Measurements from ENCODE around the gene ITIH5. TPM values are rescaled to one million over a fixed set of nuclear protein-coding genes. Genes with fewer than 3 reads are reported as not detected.

Gene ITIH5
- total RNA-seq, 2 experiments from 2014 or later = not detected

DNA sequence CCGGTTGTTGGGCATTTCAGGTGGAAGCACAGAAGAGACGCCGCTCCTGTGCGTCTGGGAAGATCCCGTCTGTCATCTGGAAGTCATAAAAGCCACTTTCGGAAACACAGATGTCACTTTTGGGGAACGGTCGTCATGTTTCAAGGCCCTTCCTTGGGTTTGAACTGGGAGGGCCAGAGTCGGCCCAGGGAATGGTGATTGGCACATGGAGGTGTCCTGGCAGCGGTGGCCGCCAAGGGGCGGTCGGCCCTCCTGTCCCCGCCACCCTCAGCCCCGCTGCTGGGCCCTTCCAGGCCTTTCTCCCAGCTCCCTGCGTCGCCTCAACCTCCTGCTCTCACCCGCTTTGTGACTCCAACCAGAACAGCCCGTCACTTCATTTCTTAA is 140.8 kb downstream of the ITIH5 start:
- Mint-ChIP-seq H3K27me3 (peaks cover 12% of the 10 kb centered on the region), H3K36me3 (ENCODE audit: low read depth) (no peaks in the 10 kb centered on the region), H3K4me3 (no peak overlapping the region), H3K4me1 (peaks cover 34% of the 10 kb centered on the region), H3K27ac (no peak overlapping the region), H3K9me3 (no peaks in the 10 kb centered on the region)
- no peak for DNase-seq
- CTCF ChIA-PET = interaction anchor here (0.6 to 3.2 kb wide), 16 partner anchors 9 to 1769 kb away, joined by 3 to 29 read pairs (median 4); no protein-coding TSS in a partner anchor
- POLR2A ChIA-PET = no interaction called here

DNA sequence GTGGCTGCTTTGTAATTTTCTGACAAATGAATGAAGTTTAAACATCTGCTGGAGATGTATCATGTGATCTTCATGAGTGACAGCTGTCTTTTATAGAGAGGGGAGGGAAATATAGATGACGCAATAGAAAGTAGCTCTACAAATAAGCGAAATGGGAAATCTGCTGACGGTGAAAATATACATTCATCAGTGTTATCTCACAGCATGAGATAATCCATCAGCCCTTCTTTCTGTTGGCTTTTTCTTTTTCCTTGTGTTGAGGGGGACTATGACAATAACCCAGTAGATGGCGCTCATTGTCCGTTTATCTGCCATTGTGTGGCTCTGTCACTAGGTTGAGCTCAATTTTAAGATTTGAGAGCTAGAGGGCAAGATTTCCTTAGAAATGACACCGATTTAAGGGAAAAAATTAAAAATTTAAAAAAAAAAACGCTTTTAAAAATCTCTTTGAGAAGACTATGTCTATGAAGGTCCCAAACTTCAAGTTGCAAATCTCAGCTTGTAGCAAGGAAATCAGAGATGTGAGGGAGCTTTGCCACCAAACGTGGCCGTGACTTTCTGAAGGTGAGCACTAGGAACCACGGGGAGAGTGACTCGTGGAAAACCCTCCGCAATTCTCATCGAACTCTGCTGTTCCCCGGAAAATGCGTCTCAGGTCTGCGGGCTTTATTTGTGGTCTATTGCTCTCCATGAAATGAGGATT is 141.3 kb downstream of the ITIH5 start:
- Mint-ChIP-seq H3K4me1 (peaks cover 38% of the 10 kb centered on the region), H3K27ac (no peak overlapping the region), H3K4me3 (no peak overlapping the region), H3K36me3 (ENCODE audit: low read depth) (no peaks in the 10 kb centered on the region), H3K9me3 (no peaks in the 10 kb centered on the region), H3K27me3 (peaks cover 10% of the 10 kb centered on the region)
- POLR2A ChIA-PET = interaction anchor here (0.6 kb wide), 1 partner anchor 152 kb away, joined by 6 read pairs; no protein-coding TSS in a partner anchor
- CTCF ChIA-PET = interaction anchor here (0.6 to 3.2 kb wide), 17 partner anchors 9 to 1769 kb away, joined by 3 to 29 read pairs (median 4); no protein-coding TSS in a partner anchor
- DNase-seq = peak; percentile 81

DNA sequence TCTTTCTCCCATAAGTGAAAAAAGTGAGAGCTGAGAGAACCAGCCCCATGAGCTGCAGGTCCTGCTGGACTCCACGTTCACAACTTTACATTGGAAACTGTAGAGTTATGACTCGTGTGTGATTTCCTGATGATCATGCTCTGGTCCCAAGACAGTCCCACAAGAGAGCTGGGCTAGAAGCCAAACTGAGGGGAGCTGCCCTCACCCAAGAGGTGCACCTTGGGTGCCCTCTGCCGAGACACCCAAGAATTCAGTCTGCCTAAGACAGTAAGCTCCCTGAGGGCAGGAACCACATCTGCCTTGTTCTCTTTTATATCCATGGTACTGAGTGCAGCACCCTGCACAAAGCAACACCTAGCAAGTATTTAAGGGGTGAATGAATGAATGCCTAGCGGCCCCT is 143.1 kb downstream of the ITIH5 start:
- CTCF ChIA-PET = interaction anchor here (0.6 to 3.2 kb wide), 8 partner anchors 10 to 989 kb away, joined by 3 to 29 read pairs (median 3); no protein-coding TSS in a partner anchor
- Mint-ChIP-seq H3K36me3 (ENCODE audit: low read depth) (no peaks in the 10 kb centered on the region), H3K4me3 (no peak overlapping the region), H3K27me3 (peaks cover 6% of the 10 kb centered on the region), H3K4me1 (peaks cover 38% of the 10 kb centered on the region), H3K9me3 (no peaks in the 10 kb centered on the region), H3K27ac (no peak overlapping the region)
- DNase-seq = no peak
- POLR2A ChIA-PET = no interaction called here

DNA sequence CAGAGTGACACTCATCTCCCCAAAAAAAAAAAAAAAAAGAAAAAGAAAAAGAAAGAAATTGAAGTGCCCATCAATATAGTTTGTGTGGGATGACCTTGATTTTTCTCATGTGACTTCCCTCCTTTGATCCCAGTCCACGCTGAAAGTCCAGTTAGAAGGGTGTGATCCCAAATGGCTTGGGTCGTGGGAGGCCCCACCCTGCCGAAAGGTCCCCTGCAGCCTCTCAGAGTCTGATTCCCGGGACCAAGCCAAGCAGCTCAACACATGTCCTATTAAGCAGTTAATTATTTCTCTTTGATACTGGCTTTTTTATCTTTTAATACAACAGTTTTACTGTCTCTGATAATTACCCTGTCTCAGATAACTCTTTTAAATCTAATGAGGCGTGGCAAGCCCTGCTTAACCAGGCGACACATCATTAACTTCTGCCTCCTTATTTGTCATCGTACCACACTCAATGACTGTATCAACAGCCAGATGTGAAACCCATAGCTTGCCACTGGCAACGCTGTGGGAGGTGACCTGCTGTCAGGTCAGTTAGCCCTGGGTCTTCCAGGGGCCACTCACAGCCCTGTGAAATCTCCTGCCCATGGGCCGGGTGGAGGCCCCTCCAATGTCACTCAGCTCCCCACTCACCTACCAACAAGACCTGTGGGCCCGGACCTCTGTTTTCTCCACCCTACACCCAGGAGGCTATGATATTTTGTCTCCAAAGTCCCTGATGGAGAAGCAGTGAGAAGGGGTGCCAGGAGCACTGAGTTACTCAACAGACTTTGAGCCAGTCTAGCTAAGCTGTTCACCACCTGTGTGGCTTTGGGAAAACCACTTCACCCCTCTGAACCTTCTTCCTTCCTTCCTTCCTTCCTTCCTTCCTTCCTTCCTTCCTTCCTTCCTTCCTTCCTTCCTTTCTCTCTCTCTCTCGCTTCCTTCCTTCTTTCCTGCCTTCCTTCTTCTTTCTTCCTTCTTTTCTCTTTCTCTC is 146.0 kb downstream of the ITIH5 start:
- no peak for DNase-seq
- H3K4me1 Mint-ChIP-seq = peaks cover 47% of the 10 kb centered on the region
- no peaks in the 10 kb centered on the region for H3K9me3 Mint-ChIP-seq
- ChIA-PET POLR2A (no interaction called here), CTCF (interaction anchor here (0.7 to 1.5 kb wide), 6 partner anchors 12 to 101 kb away, joined by 3 to 4 read pairs (median 3); no protein-coding TSS in a partner anchor)
- no peak overlapping the region for H3K4me3 Mint-ChIP-seq
- H3K27ac Mint-ChIP-seq = no peak overlapping the region
- H3K27me3 Mint-ChIP-seq = no peaks in the 10 kb centered on the region
- H3K36me3 Mint-ChIP-seq (ENCODE audit: low read depth) = no peaks in the 10 kb centered on the region

DNA sequence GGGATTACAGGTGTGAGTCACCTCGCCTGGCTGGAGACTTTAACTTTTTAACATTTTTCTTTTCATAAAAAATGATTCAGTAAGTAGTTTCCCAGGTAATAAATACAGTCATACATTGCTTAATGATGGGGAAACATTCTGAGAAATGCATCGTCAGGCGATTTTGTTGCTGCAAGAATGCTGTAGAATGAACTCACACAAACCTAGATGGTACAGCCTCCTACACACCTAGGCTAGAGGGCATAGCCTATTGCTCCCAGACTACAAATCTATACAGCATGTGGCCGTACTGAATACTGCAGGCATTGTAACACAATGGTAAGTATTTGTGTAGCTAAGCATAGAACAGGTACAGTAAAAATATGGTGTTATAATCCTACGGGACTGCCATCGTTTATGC is 147.4 kb downstream of the ITIH5 start:
- CTCF ChIA-PET = interaction anchor here (0.9 to 1.5 kb wide), 3 partner anchors 11 to 20 kb away, joined by 3 read pairs; no protein-coding TSS in a partner anchor

DNA sequence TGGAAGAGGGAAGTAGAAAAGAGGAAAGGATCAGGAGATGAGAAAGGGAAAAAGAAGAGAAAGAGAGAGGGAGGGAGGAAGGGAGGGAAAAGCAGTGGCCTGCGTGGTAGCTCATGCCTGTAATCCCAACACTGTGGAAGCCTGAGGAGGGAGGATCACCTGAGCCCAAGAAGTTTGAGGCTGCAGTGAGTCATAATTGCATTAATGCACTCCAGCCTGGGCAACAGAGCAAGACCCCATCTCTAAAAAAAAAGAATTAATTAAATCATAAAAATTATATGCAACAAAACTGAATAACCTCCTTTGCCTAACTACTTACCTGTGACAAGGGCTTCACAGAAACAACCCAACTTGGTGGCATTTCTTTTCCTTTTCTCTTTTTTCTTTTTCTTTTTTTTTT is 148.1 kb downstream of the ITIH5 start:
- Mint-ChIP-seq H3K27ac (no peak overlapping the region), H3K27me3 (no peaks in the 10 kb centered on the region), H3K4me1 (peaks cover 37% of the 10 kb centered on the region), H3K9me3 (no peaks in the 10 kb centered on the region), H3K36me3 (ENCODE audit: low read depth) (no peaks in the 10 kb centered on the region), H3K4me3 (no peak overlapping the region)
- ChIA-PET POLR2A (no interaction called here), CTCF (no interaction called here)
- DNase-seq = no peak

More for the DNA sequence above, 147.4 kb downstream of the ITIH5 start:
- H3K4me3 Mint-ChIP-seq = no peak overlapping the region
- no peak overlapping the region for H3K27ac Mint-ChIP-seq
- H3K36me3 Mint-ChIP-seq (ENCODE audit: low read depth) = no peaks in the 10 kb centered on the region
- POLR2A ChIA-PET = no interaction called here
- no peaks in the 10 kb centered on the region for H3K9me3 Mint-ChIP-seq
- H3K4me1 Mint-ChIP-seq = peaks cover 39% of the 10 kb centered on the region
- no peak for DNase-seq
- no peaks in the 10 kb centered on the region for H3K27me3 Mint-ChIP-seq

DNA sequence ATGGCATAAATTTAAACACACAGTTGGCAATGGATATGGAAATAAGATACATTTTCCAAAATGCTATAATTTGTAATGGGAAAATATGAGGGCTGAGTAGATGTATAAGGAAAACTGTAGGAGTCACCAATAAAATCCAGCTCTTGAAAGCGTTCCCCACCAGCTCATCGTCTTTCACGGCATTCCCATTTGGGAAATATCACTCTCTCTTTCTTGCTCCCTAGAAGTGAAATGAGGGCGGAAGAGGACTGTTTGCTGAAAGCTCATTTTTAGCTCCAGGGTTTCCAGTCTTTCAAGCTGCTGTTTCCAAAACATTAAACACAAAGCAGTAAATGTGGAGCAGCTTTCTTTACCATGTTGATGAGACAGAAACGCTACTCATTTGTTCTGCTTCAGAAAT is 151.3 kb downstream of the ITIH5 start:
- no peak for DNase-seq
- H3K4me1 Mint-ChIP-seq = peaks cover 32% of the 10 kb centered on the region
- ChIA-PET CTCF (interaction anchor here (0.8 to 3.9 kb wide), 2 partner anchors 9 to 351 kb away, joined by 3 to 17 read pairs; no protein-coding TSS in a partner anchor), POLR2A (no interaction called here)
- no peak overlapping the region for H3K27ac Mint-ChIP-seq
- H3K9me3 Mint-ChIP-seq = peaks cover 10% of the 10 kb centered on the region
- H3K36me3 Mint-ChIP-seq (ENCODE audit: low read depth) = peaks cover 9% of the 10 kb centered on the region
- no peak overlapping the region for H3K4me3 Mint-ChIP-seq
- no peaks in the 10 kb centered on the region for H3K27me3 Mint-ChIP-seq

DNA sequence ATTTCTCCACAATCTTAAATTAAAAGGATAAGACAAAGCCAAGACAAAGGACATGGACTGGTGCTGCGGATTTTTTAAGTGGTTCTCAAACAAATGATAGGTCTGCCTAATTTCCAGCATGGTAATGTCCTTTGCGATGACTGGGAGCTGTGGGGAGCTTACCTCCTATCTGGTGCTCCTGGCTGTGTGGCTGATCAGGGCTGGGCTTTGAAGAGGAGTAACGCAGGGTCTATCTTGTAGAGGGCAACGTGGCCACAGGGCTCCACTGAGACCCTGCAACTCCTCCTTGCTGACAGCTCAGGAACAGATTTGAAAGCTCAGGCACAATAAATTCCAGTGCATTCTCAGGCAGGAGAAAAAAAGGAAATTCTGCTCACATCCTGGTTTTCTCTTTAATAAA is 152.8 kb downstream of the ITIH5 start:
- H3K4me1 Mint-ChIP-seq = peaks cover 40% of the 10 kb centered on the region
- peaks cover 21% of the 10 kb centered on the region for H3K36me3 Mint-ChIP-seq (ENCODE audit: low read depth)
- POLR2A ChIA-PET = no interaction called here
- no peak overlapping the region for H3K27ac Mint-ChIP-seq
- peaks cover 21% of the 10 kb centered on the region for H3K9me3 Mint-ChIP-seq
- DNase-seq = no peak
- no peak overlapping the region for H3K4me3 Mint-ChIP-seq
- CTCF ChIA-PET = interaction anchor here (0.8 to 3.9 kb wide), 3 partner anchors 10 to 103 kb away, joined by 3 to 17 read pairs (median 6); partner anchors contain the start of gene SFMBT2
- H3K27me3 Mint-ChIP-seq = no peaks in the 10 kb centered on the region

DNA sequence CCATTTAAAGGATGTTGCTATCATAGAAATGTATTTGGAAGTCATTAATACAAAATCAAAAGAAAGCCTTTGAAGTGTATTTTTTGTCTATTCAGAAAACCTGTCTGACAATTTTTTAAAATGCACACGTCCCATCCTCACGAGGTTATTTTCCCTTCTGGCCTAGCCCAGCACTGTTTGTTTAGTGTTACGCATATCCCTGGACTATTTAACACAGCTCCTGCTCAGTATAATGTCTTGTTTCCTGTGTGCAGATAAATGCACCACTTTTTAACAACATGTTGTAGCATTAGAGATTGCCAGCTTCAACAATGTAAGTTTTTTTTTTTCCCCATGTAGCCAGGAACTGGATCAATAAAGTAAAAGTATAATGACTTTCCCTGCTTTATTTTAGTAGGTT is 153.3 kb downstream of the ITIH5 start:
- Mint-ChIP-seq H3K4me3 (no peak overlapping the region), H3K27ac (no peak overlapping the region), H3K36me3 (ENCODE audit: low read depth) (peaks cover 26% of the 10 kb centered on the region), H3K9me3 (peaks cover 26% of the 10 kb centered on the region), H3K4me1 (peaks cover 44% of the 10 kb centered on the region), H3K27me3 (no peaks in the 10 kb centered on the region)
- POLR2A ChIA-PET = no interaction called here
- DNase-seq = no peak
- CTCF ChIA-PET = interaction anchor here (0.8 to 3.9 kb wide), 3 partner anchors 11 to 103 kb away, joined by 3 to 17 read pairs (median 6); partner anchors contain the start of gene SFMBT2

DNA sequence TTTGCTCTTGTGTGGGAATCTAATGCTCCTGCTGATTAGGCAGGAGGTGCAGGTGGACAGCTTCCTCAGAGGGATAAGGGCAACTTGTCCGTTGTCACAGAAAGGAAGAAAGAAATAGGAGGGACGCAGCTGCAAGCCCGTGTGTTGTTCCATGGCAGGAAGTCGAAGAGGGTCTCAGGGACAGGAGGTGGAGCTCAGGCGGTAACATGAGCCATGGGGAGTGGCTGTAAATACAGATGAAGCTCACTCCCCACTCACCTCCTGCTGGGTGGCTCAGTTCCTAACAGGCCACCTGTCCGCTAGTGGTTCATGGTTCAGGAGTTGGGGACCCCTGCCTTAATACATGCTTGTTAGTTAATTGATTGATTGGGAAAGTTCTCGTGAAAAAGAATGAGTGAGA is 154.3 kb downstream of the ITIH5 start:
- POLR2A ChIA-PET = no interaction called here
- CTCF ChIA-PET = interaction anchor here (0.8 to 3.9 kb wide), 2 partner anchors 12 to 88 kb away, joined by 4 to 17 read pairs; no protein-coding TSS in a partner anchor

DNA sequence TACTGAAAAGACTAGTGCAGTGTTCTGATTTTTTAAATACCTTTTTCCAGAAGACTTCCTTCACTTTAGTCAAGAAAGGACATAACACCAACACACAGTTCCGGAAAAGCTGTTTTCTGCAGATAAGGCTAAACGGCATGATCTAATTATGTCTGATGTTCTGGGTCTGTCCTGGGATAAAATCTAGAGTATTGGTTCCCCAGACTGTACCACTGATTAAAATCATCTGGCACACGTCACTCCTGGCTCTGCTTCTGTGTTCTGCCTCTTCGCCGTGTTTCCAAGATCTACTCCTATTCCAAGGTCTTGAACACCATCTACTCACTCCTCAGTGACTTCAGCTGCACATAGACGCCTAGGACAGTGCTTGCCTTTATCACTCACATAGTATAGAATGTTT is 155.2 kb downstream of the ITIH5 start:
- no peak overlapping the region for H3K27ac Mint-ChIP-seq
- H3K9me3 Mint-ChIP-seq = peaks cover 31% of the 10 kb centered on the region
- no peak overlapping the region for H3K4me3 Mint-ChIP-seq
- H3K36me3 Mint-ChIP-seq (ENCODE audit: low read depth) = peaks cover 39% of the 10 kb centered on the region
- CTCF ChIA-PET = interaction anchor here (0.5 kb wide), 1 partner anchor 807 kb away, joined by 3 read pairs; no protein-coding TSS in a partner anchor
- H3K27me3 Mint-ChIP-seq = no peaks in the 10 kb centered on the region
- no peak for DNase-seq
- POLR2A ChIA-PET = no interaction called here
- peaks cover 51% of the 10 kb centered on the region for H3K4me1 Mint-ChIP-seq

More for the DNA sequence above, 154.3 kb downstream of the ITIH5 start:
- Mint-ChIP-seq H3K4me1 (peaks cover 45% of the 10 kb centered on the region), H3K9me3 (peaks cover 30% of the 10 kb centered on the region), H3K36me3 (ENCODE audit: low read depth) (peaks cover 33% of the 10 kb centered on the region), H3K4me3 (no peak overlapping the region), H3K27ac (peak overlapping the region; percentile 56), H3K27me3 (no peaks in the 10 kb centered on the region)
- no peak for DNase-seq
